PC-3 (cell line): ENCODE data around the gene CALM1.

Source experiments
- CTCF ChIP-seq: fragments of 300-600 bp; sonication (generic); conservative IDR thresholded peaks from 2 replicates; pipeline ENCODE4 v1.5.1; 2017; ENCODE audit warnings: antibody characterized with exemption, low read depth, mild to moderate bottlenecking, low read length
- EZH2 ChIP-seq: fragments of 300-600 bp; sonication (generic); IDR thresholded peaks from one replicate; pipeline ENCODE4 v1.6.1; 2017; ENCODE audit warnings: antibody characterized with exemption, mild to moderate bottlenecking, low read length; ENCODE audit not compliant: unreplicated experiment
- EZH2phosphoT487 ChIP-seq: fragments of 300-600 bp; sonication (generic); IDR thresholded peaks from 2 replicates; pipeline ENCODE4 v1.6.1; 2018; ENCODE audit warnings: mild to moderate bottlenecking, antibody characterized with exemption, low read length, borderline replicate concordance

GRCh38 chr14:90382491-90383125, 14.2 kb upstream of the CALM1 start:
- TF ChIP-seq EZH2phosphoT487 = no peak
- TF ChIP-seq CTCF = no peak
- no peak for TF ChIP-seq EZH2
